ENCODE measurements around the gene TM4SF20.
"Not testable (repeated sequence)": the region's sequence is repeated elsewhere in the genome, so short reads cannot be mapped to it uniquely, and the experiment has no call there.

Gene TM4SF20

DNA sequence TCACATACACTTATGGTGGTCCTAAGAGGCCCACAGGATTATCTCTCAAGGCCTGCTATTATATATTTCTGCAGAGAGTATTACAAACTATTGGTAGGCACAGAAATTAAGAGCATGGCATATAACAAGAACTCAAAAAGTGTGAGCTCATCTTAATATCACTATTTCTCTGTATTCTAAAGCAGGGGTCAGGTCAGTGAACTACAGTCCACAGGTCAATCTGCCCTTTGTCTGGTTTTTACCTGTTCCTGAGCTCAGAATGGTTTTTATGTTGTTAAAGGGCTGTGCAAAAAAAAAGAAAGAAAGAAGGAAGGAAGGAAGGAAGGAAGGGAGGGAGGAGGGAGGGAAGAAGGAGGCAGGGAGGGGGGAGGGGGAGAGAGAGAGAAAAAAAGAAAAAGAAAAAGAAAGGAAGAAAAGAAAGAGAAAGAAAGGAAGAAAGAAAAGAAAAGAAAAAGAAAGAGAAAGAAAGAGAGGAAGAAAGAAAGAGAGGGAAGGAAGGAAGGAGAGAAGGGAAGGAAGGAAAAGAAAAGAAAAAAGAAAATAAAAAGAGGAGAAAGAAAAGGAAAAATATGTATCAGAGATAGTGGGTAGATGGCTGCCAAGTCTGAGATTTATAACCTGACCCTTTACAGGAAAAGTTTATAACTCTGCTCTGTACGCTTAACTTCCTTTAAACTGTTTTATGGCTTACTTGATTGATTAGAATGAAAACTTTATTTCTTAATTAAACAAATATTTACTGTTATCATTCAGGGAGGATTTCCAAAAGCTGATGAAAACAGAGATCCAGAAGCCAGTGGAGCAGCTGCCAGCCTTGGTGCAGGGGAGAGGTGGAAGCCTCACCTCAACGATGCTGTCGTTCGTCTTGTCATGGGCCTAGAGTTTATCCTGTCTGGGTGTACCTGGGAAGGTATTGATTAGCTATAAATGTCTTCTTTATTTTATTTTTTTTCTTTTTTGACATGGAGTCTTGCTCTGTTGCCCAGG is 19.9 kb upstream of the TM4SF20 start:
- DNase-seq (no peak), ATAC-seq (no peak)

DNA sequence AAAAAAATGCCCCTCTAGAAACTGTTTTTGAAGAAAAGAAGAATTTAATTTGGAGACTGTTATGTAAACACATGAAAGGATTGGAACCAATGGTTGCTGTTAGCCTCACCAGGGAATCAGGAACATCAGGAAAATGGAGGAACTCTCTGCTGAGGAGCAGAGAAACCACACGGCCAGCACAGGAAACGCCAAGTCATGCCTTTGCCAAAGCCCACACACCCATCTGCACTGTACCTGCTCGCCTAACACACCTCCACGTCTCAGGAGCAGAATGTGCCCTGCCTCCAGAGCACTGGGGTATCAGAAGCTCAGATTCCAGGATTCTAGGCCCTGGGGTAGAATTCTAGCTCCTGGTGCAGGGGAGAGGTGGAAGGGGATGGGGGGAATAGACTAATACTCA is 18.5 kb upstream of the TM4SF20 start:
- DNase-seq (no peak), ATAC-seq (no peak)

DNA sequence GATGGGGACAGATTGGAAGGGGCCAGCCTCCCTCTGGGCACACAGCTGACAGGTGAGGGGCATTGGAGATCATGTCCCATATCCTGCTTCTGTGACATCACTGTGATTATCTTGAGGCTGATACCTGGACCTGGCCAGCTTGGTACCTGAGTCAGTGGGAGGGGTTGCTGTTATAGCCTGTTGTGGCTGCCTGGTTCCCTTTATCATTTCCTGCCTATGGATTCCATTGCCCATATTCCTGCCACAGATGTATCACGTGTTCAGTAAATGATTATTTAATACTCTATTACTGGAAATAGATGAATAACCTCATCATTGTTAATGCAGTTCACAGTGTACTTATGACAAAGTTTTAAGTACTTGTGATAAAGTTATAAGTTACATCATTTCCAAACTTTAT is 16.4 kb upstream of the TM4SF20 start:
- DNase-seq (no peak), ATAC-seq (no peak)

DNA sequence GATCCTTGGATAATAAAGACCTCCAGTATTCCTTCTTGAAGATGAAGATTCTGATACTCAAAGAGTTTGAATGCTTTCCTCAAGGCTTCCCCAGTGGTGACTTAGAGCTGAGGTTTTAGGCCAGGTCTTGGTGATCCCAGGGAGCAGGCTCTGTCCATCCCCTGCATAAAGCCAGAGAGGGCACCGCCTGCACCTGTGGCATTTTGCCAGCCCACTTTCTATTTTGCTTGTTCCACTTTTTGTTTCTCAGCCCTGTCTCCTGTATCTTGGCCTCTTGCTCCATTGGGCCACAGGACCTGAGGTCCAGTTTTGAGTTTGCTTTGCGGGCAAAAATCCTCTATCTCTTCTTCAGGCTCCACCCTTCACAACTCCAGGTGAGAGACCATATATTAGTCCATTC is 15.3 kb upstream of the TM4SF20 start:
- ATAC-seq (no peak), DNase-seq (no peak)

DNA sequence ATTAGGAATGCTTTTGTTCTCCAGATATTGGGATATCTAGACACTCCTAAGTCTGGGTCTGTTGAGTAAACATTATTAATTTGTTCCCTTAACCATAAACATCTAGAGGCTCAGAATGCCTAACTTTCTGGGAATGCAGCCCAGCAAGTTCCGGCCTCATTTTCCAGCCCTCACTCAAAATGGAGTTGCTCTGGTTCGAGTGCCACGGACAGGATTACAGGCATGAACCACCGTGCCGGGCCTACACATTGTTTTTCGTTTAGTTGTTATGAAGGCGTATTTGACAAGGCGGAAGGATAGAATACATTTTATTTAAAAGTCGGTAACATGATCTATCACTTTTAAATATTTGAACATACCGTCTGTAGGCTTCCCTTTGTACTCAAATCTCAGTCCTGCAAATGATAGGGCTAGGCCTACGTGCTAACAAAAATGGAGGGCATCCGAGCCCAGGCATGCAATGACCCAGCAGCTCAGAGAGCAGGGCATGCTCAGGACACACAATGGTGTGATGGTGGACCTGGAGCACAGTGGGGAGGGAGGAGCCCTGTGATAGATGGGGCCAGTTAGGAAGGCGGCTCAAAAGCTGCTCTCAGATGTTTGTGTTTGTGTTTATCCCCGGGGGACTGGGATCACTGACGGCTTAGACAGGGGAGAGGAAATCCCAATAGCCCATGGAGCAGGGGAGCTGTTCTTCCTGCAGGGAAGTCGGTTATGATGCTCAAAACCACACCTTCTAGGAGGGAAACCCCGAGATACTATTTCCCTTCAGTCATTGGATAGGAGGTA is 11.6 kb upstream of the TM4SF20 start:
- DNase-seq (no peak), ATAC-seq (no peak)

DNA sequence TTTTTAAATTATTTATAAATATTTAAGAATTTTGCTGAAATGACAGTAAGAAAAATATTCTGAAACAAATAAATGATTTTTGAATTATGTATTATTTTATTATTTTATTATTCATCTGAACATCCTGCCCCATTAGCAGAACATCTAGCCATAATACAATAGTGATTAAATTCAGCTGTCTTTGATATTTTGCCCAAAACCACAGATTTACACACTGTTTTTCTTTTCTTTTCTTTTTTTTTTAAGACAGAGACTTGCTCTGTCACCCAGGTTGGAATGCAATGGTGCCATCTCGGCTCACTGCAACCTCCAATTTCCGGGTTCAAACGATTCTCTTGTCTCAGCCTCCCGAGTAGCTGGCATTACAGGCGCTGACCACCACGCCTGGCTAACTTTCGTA is 10.6 kb upstream of the TM4SF20 start:
- DNase-seq: no peak
- ATAC-seq: no peak

DNA sequence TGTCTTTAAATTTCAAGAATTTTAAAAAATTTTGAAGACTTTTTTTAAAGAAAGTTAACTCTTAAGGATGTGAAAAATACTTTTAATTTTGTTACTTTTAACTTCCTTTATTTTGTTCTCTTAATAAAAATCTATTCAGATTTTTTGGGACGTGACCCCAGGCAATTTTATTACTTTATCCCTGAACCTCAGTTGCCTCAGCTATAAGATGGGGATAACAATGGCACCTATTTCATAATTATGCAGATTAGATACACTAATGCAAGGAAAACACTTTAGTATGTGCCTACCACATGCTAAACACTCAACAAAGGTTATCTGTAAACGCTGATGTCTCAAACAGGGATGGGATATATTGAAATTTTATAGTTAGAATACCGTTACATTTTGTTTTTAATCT is 10.1 kb upstream of the TM4SF20 start:
- no peak for DNase-seq
- no peak for ATAC-seq

DNA sequence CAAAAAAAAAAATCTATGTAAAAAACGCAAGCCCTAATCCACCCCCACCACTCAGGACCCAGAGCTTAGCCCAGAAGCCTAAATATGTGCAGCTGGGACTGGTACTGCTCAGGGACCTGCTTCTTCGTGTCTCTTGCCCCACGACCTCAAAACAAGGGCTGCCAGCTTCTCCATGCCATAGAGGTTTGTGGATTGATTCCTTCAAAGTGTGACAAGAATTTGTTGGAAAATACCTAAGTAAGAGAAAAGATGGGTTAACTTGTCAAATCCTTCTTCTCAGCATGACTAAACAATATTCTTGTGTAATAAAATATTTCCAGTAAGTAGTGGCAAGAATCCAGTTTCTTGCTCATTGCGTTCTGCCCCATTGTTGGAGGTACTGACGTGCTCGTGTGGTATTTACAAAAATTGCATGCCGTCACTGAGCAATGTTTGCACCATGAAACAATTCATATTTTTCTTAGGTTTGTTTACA is 9.5 kb upstream of the TM4SF20 start:
- DNase-seq (no peak), ATAC-seq (no peak)

DNA sequence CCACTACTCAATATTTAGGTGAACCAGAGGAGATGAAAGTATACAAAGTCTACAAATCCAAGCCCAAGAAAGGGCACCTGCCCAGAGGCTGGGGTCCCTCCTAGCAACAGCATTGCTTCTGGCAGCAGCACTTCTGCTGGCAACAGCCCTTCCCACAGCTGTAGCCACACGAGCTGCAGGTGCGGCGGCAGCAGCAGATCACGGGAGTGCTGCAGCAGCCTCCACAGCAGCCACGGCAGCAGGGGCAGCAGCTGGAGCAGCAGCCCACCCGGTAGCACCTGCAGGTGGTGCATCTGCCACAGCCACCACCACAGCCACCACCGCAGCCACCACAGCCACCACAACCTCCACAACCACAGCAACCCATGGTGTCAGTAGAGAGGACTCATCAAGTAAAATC is 8.5 kb upstream of the TM4SF20 start, which contains the start of gene SCYGR1:
Gene SCYGR1 (minus strand): TSS at position 367 of the 400 bp plus-strand sequence. CDS start 0 bp downstream, at position 367.
- not testable (repeated sequence) for ATAC-seq, DNase-seq

DNA sequence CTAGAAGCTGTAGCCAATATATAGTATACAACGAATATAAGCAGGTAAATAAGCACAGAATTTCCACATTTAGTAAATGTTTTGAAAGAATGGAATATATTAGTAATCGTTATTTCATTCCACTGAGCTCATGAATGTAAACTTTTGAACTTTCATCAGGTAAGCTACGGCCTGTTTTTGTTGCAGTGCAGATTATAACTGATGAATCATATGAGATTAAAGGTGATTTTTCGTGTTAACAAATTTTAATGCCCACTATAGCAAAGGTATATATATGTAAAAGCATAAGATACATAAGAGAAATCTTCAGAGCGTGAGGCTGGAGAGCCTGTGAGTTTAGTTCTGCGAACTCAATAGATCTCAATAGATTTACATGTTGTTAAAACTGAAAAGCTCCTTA is 7.5 kb upstream of the TM4SF20 start:
- DNase-seq: no peak
- no peak for ATAC-seq

DNA sequence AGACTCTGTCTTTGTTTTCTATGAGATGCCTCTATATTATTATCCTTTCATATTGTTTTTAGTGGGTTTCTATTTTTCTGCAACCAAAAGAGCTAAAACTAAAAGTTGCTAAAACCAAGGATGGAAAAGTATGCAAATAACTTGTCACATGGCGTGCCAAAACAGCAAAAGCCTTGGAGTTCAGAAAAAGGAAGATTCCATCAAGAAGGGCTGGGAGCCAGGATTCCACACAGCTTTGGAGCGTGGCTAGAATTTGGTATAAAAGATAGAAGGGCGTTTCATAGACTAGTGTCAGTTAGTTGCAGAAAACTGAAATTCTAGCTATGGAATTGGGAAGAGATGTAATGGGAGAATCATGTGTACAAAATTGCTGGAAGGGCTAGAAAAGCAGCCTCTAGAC is 4.6 kb upstream of the TM4SF20 start:
- DNase-seq (no peak), ATAC-seq (no peak)

DNA sequence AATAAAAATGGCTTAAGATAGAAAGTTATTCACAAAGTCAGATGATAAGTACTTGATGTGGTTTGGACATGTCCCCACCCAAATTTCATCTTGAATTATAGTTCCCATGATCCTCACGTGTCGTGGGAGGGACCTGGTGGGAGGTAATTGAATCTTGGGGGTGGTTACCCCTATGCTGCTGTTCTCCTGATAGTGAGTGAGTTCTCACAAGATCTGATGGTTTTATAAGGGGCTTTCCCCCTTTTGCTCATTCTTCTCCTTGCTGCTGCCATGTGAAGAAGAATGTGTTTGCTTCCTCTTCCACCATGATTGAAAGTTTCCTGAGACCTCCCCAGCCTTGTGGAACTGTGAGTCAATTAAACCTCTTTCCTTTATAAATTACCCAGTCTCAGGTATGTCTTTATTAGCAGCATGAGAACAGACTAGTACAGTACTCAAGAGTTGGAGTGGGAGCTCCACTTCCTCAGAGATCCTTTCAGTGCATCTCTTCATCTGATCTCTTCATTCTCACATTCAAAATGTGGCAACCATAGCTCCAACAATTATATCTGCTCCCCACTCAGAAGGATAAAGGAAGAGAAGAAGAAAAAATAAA is 3.2 kb upstream of the TM4SF20 start:
- peak; percentile 53 for ATAC-seq
- not testable (repeated sequence) for DNase-seq

DNA sequence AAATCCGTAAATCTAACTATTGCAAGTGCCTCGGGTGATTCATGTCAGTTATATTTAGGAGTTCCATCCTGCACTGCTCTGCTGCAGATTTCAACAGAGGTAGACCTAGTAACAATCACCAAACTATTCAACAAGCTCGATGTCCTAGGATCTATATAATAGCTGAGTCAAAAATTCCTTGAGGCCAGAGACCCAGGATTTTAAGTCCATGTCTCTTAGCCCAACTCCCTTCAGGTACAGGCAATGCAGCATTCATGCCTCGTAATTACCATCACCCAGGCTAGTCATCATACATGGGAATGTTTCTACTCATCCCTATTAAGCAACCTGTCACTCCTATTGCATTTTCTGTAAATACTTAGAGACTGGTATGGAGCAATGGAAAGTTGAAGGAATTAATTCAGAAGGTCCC is 729 bp downstream of the TM4SF20 start:
- ATAC-seq: no peak
- no peak for DNase-seq

DNA sequence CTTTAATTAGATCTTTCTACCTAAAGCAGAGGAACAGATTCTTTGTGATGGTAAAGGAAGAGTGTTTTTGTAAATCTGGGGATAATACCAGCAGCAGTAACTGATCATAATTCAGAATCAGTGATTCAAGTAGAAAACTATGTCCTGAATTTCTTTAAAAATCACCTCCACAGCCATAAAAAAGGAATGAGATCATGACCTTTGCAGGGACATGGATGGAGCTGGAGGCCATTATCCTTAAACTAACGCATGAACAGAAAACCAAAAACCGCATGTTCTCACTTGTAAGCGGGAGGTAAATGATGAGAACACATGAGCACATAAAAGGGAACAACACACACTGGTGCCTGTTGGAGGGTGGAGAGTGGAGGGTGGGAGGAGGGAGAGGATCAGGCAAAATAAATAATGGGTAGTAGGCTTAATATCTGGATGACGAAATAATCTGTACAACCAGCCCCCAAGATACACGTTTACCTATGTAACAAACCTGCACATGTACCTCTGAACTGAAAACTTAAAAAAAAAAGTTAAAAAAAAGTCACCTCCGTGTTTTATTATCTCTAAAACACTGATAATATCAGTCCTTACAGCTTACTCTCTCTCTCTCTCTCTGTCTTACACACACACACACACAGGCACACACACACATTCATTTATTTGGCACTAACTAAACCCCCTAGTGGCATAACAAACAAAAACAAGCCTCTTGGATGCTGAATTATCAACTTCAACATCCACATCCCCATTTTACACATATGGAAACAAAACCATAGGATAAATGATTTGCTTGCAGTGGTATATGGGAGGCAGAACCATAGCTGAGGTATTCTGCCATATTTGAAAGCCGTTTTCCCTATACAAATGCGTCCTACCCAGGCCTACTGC is 1.4 kb downstream of the TM4SF20 start:
- ATAC-seq: no peak

DNA sequence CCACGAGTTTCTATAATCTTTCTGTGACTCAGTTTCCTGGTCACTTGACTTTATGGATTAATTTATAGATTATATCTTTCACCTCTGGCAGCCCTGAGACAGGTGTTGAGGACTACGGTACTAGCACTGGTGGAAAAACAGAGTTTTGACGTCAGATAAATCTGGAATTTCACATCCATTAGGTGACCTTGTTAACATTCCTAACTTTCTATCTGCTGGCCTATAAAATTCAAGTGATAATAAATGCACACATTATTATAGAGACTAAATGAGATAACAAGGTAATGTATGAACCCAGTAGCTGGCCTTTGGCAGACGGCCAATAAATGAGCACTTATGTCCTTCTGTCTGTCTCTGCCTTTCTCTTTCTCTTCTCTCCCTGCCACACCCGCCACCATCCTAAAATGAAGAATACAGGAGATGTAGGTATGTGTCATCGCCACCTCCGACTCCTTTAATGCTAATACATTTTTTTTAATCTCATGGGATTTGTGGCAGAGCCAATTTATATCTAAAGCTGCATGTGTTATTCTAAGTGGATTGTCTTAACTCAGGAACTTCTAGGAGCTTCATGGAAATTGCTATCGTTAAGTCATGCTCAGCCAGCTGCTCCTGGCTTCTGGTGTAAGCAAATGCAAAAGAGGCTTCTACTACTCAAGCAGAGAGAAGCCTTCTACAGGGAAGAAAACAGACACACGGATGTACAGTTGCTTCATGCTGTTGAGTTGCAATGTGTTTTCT is 2.3 kb downstream of the TM4SF20 start:
- ATAC-seq (no peak), DNase-seq (no peak)

More for the DNA sequence above, 1.4 kb downstream of the TM4SF20 start:
- no peak for DNase-seq

DNA sequence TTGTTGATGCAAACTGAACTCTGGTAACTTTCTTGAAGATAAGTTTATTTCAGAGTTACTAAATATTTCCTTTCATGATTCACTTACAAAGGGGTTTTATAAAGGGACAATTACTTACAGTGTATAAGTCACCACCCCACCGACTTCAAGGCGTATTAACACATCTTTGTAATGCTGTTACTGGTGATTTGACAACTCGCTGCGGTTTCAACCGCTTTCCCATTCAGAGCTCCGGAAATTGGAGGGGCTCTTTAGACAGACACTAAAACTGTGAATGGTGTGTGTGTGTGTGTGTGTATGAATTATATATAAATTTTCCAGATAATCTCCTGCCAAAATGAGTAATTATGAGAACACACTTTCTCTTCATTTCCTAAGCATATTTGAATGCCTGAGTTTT is 4.9 kb downstream of the TM4SF20 start:
- DNase-seq (peak; percentile 27), ATAC-seq (peak; percentile 93)

DNA sequence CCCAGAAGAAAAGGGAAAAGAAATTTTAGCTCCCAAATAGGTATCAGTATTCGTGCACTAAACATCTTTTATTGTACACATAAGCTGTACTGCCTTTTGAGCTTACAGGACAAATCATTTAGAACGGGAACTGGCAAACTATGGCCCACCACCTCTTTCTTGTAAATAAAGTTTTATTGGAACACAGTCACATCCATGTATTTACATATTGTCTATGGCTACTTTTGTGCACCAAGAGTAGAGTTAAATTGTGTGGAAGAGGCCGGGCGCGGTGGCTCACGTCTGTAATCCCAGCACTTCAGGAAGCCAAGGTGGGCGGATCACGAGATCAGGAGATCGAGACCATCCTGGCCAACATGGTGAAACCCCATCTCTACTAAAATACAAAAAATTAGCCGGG is 5.7 kb downstream of the TM4SF20 start:
- ATAC-seq: no peak
- no peak for DNase-seq

DNA sequence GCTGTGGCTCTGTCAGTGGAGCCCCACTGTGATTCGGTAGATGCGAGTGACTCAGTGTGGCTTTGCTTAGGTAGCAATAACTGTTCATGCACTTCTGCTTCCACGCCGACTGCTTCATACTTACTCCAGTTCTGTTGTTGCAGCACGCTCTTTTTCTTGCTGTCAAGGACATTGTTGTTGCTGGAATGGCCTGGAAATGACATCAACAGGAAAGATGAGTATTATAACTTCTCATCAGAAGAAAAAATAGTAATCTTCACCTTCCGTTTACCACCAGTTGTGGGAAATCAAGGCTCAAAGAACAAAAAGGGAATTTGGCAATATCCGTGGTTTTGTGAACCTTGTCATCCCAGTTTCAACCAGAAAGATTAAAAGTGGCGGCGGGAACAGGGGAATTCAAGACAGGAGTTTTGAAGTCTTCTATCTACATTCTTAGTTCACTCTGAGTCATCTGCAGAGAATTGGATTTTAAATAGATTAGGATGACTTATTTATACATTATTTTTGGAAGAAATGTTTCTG is 8.3 kb downstream of the TM4SF20 start:
- DNase-seq: no peak
- ATAC-seq: peak; percentile 26

DNA sequence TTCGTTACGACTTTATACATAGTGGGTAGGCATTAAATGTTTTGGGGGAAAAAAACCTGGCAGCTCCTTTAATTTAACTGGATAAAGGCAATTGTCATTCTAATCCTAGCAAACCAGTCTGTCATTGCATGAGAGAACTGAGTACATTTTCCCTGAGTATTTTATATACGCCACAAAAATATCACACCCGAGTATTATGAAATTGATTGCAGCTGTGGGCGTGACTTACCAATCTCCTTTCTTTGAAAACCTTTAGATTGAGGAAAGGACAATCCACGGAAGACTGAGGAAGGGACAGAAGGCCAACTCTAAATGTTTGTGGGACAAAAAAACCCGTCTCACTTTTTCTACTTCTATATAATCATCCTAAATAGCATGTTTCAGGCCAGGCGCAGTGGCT is 9.0 kb downstream of the TM4SF20 start:
- ATAC-seq: no peak

DNA sequence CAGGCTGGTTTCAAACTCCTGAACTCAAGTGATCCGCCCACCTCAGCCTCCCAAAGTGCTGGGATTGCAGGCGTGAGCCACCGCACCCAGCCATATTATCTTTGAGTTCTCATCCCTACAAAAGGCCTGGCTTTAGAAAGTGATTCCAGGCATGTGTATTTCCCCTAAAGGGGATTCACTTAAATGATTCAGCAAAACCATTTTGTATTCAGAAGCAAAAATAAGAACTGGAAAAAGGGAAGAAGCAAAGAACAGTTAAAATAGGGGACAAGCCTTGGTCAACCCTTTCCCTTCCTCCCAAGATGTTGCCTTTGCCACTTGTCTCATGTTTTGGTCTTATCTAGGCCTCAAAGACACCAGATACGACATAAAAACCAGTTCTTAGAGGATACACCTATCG is 10.5 kb downstream of the TM4SF20 start:
- no peak for DNase-seq
- ATAC-seq: no peak

More for the DNA sequence above, 9.0 kb downstream of the TM4SF20 start:
- no peak for DNase-seq

DNA sequence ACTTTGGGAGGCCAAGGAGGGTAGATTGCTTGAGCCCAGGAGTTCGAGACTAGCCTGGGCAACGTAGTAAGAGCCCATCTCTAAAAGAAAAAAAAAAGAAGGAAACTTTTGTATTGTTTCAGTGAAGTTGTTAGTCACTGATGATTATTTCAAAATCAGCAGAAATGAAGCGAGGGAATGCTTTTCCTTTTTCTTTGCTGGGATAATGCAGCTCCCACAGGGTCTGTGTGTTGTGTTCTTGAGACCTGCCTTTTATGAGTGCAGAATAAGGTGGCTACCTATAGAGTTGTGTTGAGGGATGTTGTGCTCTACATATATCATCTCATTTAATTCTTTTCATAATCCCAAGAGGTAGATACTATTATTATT is 11.7 kb downstream of the TM4SF20 start:
- ATAC-seq (no peak), DNase-seq (no peak)
